ENCODE results near the gene HPSE2.

The HPSE2 gene

GRCh38 chr10:98646998-98647917 lies 588.4 kb downstream of the HPSE2 start:
- TF ChIP-seq MYC (IDR thresholded peaks at IDR 0.05; ENCODE audit: low read depth, low read length) (no peak), CTCF (IDR thresholded peaks at IDR 0.05; ENCODE audit: low read depth, low read length) (no peak), POLR2A (IDR thresholded peaks at IDR 0.05; ENCODE audit: extremely low read depth, insufficient read length) (no peak)
- TF ChIP-seq, protein P1, sequence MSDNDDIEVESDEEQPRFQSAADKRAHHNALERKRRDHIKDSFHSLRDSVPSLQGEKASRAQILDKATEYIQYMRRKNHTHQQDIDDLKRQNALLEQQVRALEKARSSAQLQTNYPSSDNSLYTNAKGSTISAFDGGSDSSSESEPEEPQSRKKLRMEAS (IDR thresholded peaks at IDR 0.05; ENCODE audit: low read depth, low read length): no peak
- no peak for DNase-seq (ENCODE audit: low read depth)
- no peak overlapping the region for H3K4me3 ChIP-seq (ENCODE audit: low read depth, low read length)

GRCh38 chr10:98644466-98644865 lies 591.2 kb downstream of the HPSE2 start:
- TF ChIP-seq, protein P1 (IDR thresholded peaks at IDR 0.05; ENCODE audit: low read depth, low read length): no peak
- no peak for TF ChIP-seq MYC (IDR thresholded peaks at IDR 0.05; ENCODE audit: low read depth, low read length)
- TF ChIP-seq POLR2A (IDR thresholded peaks at IDR 0.05; ENCODE audit: extremely low read depth, insufficient read length): no peak
- TF ChIP-seq CTCF (IDR thresholded peaks at IDR 0.05; ENCODE audit: low read depth, low read length): no peak
- H3K4me3 ChIP-seq (ENCODE audit: low read depth, low read length): no peak overlapping the region
- DNase-seq (ENCODE audit: low read depth): no peak

DNA sequence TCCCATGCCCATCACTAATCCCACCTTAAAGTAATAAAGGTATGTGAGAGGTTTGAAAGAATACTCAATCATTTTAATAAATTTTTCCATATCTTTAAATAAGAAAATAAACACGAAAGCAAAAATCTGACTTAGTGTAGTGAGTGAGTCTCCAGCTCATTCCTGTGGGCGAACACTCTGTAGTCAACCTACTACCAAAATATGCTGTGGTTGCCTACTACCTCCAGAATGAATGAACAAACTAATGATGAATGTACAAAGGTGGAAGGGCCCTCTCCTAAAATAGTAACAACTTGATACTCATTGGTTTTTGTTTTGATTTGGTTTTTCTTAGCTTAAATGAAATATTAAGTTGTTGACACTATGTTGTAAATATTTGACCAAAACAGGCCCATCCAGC lies 593.4 kb downstream of the HPSE2 start:
- no peak for TF ChIP-seq CTCF (IDR thresholded peaks at IDR 0.05; ENCODE audit: low read depth, low read length)
- TF ChIP-seq, protein P1 (IDR thresholded peaks at IDR 0.05; ENCODE audit: low read depth, low read length): no peak
- TF ChIP-seq MYC (IDR thresholded peaks at IDR 0.05; ENCODE audit: low read depth, low read length): no peak
- no peak for TF ChIP-seq POLR2A (IDR thresholded peaks at IDR 0.05; ENCODE audit: extremely low read depth, insufficient read length)
- no peak overlapping the region for H3K4me3 ChIP-seq (ENCODE audit: low read depth, low read length)
- DNase-seq (ENCODE audit: low read depth): no peak

DNA sequence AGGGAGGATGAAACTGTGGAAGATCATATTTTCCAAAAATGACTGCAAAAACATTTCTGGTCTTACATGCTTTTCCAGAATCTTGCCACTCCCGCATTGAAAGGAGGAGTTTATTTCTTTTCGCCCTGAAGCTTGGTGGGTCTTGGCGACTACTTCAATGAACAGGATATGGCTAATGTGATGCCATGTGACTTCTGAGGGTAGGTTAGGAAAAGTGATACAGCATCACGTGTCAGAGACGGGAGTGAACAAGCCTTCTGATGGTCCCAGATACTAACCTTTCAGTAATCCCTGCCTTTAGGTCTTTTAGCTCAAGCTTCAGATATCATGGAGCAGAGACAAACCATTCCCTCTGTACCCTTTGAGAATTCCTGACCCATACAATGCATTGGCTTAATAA lies 596.7 kb downstream of the HPSE2 start:
- no peak overlapping the region for H3K4me3 ChIP-seq (ENCODE audit: low read depth, low read length)
- TF ChIP-seq CTCF (IDR thresholded peaks at IDR 0.05; ENCODE audit: low read depth, low read length) (no peak), MYC (IDR thresholded peaks at IDR 0.05; ENCODE audit: low read depth, low read length) (no peak), POLR2A (IDR thresholded peaks at IDR 0.05; ENCODE audit: extremely low read depth, insufficient read length) (no peak)
- TF ChIP-seq, protein P1 (IDR thresholded peaks at IDR 0.05; ENCODE audit: low read depth, low read length): no peak
- DNase-seq (ENCODE audit: low read depth): no peak

GRCh38 chr10:98636921-98637329 lies 598.7 kb downstream of the HPSE2 start:
- TF ChIP-seq POLR2A (IDR thresholded peaks at IDR 0.05; ENCODE audit: extremely low read depth, insufficient read length) (no peak), MYC (IDR thresholded peaks at IDR 0.05; ENCODE audit: low read depth, low read length) (no peak), CTCF (IDR thresholded peaks at IDR 0.05; ENCODE audit: low read depth, low read length) (no peak)
- TF ChIP-seq, protein P1 (IDR thresholded peaks at IDR 0.05; ENCODE audit: low read depth, low read length): no peak
- DNase-seq (ENCODE audit: low read depth): no peak
- H3K4me3 ChIP-seq (ENCODE audit: low read depth, low read length): no peak overlapping the region
